Hematopoietic multipotent progenitor cell (in vitro differentiated cells): Measurements from ENCODE around the gene SMG6. TPM values are rescaled to one million over a fixed set of nuclear protein-coding genes. Genes with fewer than 3 reads are reported as not detected.
A peak's percentile ranks its signal among the peaks of the same experiment; 100 is the strongest.
"Not testable (repeated sequence)": the region's sequence is repeated elsewhere in the genome, so short reads cannot be mapped to it uniquely, and the experiment has no call there.

Source experiments
- DNase-seq, 3 donors: peaks; one replicate each; pipeline ENCODE4 v3.0.0-alpha.2; 2011 to 2015; ENCODE audit warnings: low read depth in 2 of 3, low spot score in 2 of 3
- total RNA-seq: library from RNA; depleted of rRNA; stranded (reverse); fragments of >200 nt; gene quantifications from one replicate; pipeline ENCODE4 v1.2.3, GENCODE V29; 2012

The SMG6 gene
- 27.5 TPM for total RNA-seq

- DNase-seq = peak; percentile 91 to 96 (median 93)
Observed at GRCh38 chr17:2303204-2304188, at the start of gene SMG6, which contains the start of gene SRR. SMG6 (minus strand) TSS chr17:2303785; CDS start chr17:2303720, 65 bp downstream. SRR (plus strand) TSS chr17:2303950; CDS start chr17:2315561, 11,611 bp downstream.

GRCh38 chr17:2351269-2351668 lies 47.7 kb upstream of the SMG6 start:
- no peak for DNase-seq

GRCh38 chr17:2347805-2348685 lies 44.5 kb upstream of the SMG6 start:
- no peak for DNase-seq

- DNase-seq = no peak
Observed at GRCh38 chr17:2346475-2346874, 42.9 kb upstream of the SMG6 start.

- DNase-seq = no peak
Observed at GRCh38 chr17:2344528-2344927, 40.9 kb upstream of the SMG6 start.

GRCh38 chr17:2343421-2343820 lies 39.8 kb upstream of the SMG6 start:
- DNase-seq = no peak

- peak in 2 of 3 donors; percentile 15 to 24 for DNase-seq
Observed at GRCh38 chr17:2338315-2338657, 34.7 kb upstream of the SMG6 start.

- DNase-seq = peak; percentile 18 to 65 (median 62)
Observed at GRCh38 chr17:2337544-2338314, 34.1 kb upstream of the SMG6 start.

- DNase-seq = peak; percentile 38 to 79 (median 68)
Observed at GRCh38 chr17:2336852-2337543, 33.4 kb upstream of the SMG6 start, which contains the start of gene SGSM2. SGSM2 (plus strand) TSS chr17:2337501; CDS start chr17:2337689, 188 bp downstream.

- DNase-seq = peak; percentile 72 to 89 (median 87)
Observed at GRCh38 chr17:2336215-2336851, 32.7 kb upstream of the SMG6 start, which contains the start of gene TSR1. TSR1 (minus strand) TSS chr17:2336457; CDS start chr17:2336427, 30 bp downstream.

GRCh38 chr17:2335726-2336214 lies 32.2 kb upstream of the SMG6 start:
- DNase-seq = no peak

- DNase-seq = no peak
Observed at GRCh38 chr17:2331303-2331702, 27.7 kb upstream of the SMG6 start.

GRCh38 chr17:2323629-2324314 lies 20.2 kb upstream of the SMG6 start:
- no peak for DNase-seq

- DNase-seq = no peak
Observed at GRCh38 chr17:2321399-2321798, 17.8 kb upstream of the SMG6 start.

GRCh38 chr17:2319051-2319450 lies 15.5 kb upstream of the SMG6 start:
- DNase-seq = no peak

- no peak for DNase-seq
Observed at GRCh38 chr17:2317796-2318195, 14.2 kb upstream of the SMG6 start.

- not testable (repeated sequence) for DNase-seq
Observed at GRCh38 chr17:2316916-2317205, 13.3 kb upstream of the SMG6 start.

- no peak for DNase-seq
Observed at GRCh38 chr17:2312736-2313135, 9.2 kb upstream of the SMG6 start.
